GM12878 (cell line): ENCODE measurements around the gene CFHR2. TPM values are rescaled to one million over a fixed set of nuclear protein-coding genes. Genes with fewer than 3 reads are reported as not detected.

ENCODE experiments used
- ATAC-seq: fragments of 200-7000 bp; cut with Tn5 transposase; 3 replicates; pipeline ENCODE4 v1.9.1; 2020; ENCODE audit warnings: mild to moderate bottlenecking, moderate library complexity
- BruUV-seq: library from RNA; stranded (reverse); fragments of 400-500 nt; replicated peaks from 2 replicates; lab custom pipeline; 2021; lab: Mats Ljungman, UMichigan
- CTCF ChIA-PET: fragments of 300-600 bp; sonication (Branson Sonifier 250); formaldehyde crosslinking; extraction: SDS; loops from one replicate; lab custom pipeline; 2021; ENCODE audit warnings: inconsistent platforms; lab: Yijun Ruan, JAX
- POLR2A ChIA-PET: fragments of 350-600 bp; formaldehyde crosslinking; extraction: SDS; loops from one replicate; lab custom pipeline; 2021; ENCODE audit warnings: inconsistent platforms; lab: Charles Lee
- RAD21 ChIA-PET: fragments of 300-600 bp; sonication (Branson Sonifier 250); formaldehyde crosslinking; loops from one replicate; lab custom pipeline; 2023; ENCODE audit warnings: antibody characterized with exemption; ENCODE audit not compliant: unreplicated experiment; lab: Charles Lee
- SMC1A ChIA-PET: fragments of 300-600 bp; sonication (Branson Sonifier 250); formaldehyde crosslinking; loops from one replicate; lab custom pipeline; 2023; ENCODE audit not compliant: unreplicated experiment, uncharacterized antibody; lab: Charles Lee
- DNase-seq: peaks from one replicate; pipeline ENCODE4 v3.0.0-alpha.2; 2011; ENCODE audit warnings: low read depth, low spot score
- FAIRE-seq: peaks from 3 replicates; lab custom pipeline; 2011; peaks lifted over from hg19 to GRCh38; lab: Jason Lieb, UNC
- H2AFZ ChIP-seq: 2 replicates; pipeline ENCODE4 v1.6.0; 2011; ENCODE audit warnings: low read depth, low read length, control low read depth; ENCODE audit not compliant: control insufficient read depth
- H3K27ac ChIP-seq: 2 replicates; pipeline ENCODE4 v1.5.1; 2011; ENCODE audit warnings: control low read depth; ENCODE audit not compliant: control insufficient read depth, insufficient read depth
- H3K27me3 ChIP-seq, 2 experiments: replicated peaks in 1 of 2; 2 replicates each; pipeline versions ENCODE4 v1.6.0 to v1.6.1; 2011; ENCODE audit warnings: low read length in 1 of 2; ENCODE audit not compliant: control insufficient read depth in 2 of 2, insufficient read depth in 2 of 2
- H3K36me3 ChIP-seq, 2 experiments: 2 replicates each; pipeline ENCODE4 v1.5.1; 2011; ENCODE audit warnings: low read length in 1 of 2; ENCODE audit not compliant: control insufficient read depth in 2 of 2, insufficient read depth in 2 of 2
- H3K4me1 ChIP-seq: 2 replicates; pipeline ENCODE4 v1.6.1; 2011; ENCODE audit warnings: mild to moderate bottlenecking, low read length, moderate library complexity, mixed read lengths; ENCODE audit not compliant: control insufficient read depth, insufficient read depth
- H3K4me2 ChIP-seq: 2 replicates; pipeline ENCODE4 v1.6.0; 2011; ENCODE audit warnings: control low read depth; ENCODE audit not compliant: control insufficient read depth, insufficient read depth
- H3K4me3 ChIP-seq: fragments of 200-600 bp; sonication (generic); 2 replicates; pipeline ENCODE4 v1.5.1; 2016
- H3K79me2 ChIP-seq: 2 replicates; pipeline ENCODE4 v1.6.0; 2011; ENCODE audit warnings: low read length; ENCODE audit not compliant: control insufficient read depth, insufficient read depth
- H3K9ac ChIP-seq: 2 replicates; pipeline ENCODE4 v1.8.0; 2011; ENCODE audit warnings: low read length, control low read depth, mixed read lengths; ENCODE audit not compliant: control insufficient read depth, insufficient read depth
- H3K9me3 ChIP-seq: replicated peaks from 3 replicates; pipeline ENCODE4 v1.5.1; 2011; ENCODE audit warnings: mild to moderate bottlenecking, low read length; ENCODE audit not compliant: control insufficient read depth, insufficient read depth
- H4K20me1 ChIP-seq: 2 replicates; pipeline ENCODE4 v1.6.0; 2011; ENCODE audit not compliant: control insufficient read depth, insufficient read depth
- EP300 ChIP-seq, 2 experiments: fragments of 150-350 bp in 1 of 2; IDR thresholded peaks; 2 replicates each; pipeline ENCODE4 v1.6.1; 2011 to 2012; ENCODE audit warnings: low read depth in 2 of 2, low read length in 2 of 2, borderline replicate concordance in 1 of 2, improper control_type of control experiment in 1 of 2, inconsistent platforms in 1 of 2; ENCODE audit not compliant: control insufficient read depth in 1 of 2
- FOXK2 ChIP-seq: fragments of 450-650 bp; IDR thresholded peaks from 2 replicates; pipeline ENCODE4 v1.6.1; 2017; ENCODE audit warnings: mild to moderate bottlenecking, moderate library complexity
- IKZF1 ChIP-seq: fragments of 450-650 bp; conservative IDR thresholded peaks from 2 replicates; pipeline ENCODE4 v1.6.1; 2017; ENCODE audit warnings: antibody characterized with exemption, mild to moderate bottlenecking
- IRF4 ChIP-seq: IDR thresholded peaks from 2 replicates; pipeline ENCODE4 v1.6.1; 2011; ENCODE audit warnings: low read depth, low read length
- NBN ChIP-seq: fragments of 450-650 bp; IDR thresholded peaks from 2 replicates; pipeline ENCODE4 v1.6.1; 2016
- NFYA ChIP-seq: IDR thresholded peaks from 2 replicates; pipeline ENCODE4 v1.6.1; 2011; ENCODE audit warnings: low read depth, mild to moderate bottlenecking, low read length, improper control_type of control experiment, borderline replicate concordance
- PKNOX1 ChIP-seq: fragments of 450-650 bp; IDR thresholded peaks from 2 replicates; pipeline ENCODE4 v1.6.1; 2016; ENCODE audit warnings: mild to moderate bottlenecking
- POLR2AphosphoS5 ChIP-seq: IDR thresholded peaks from 2 replicates; pipeline ENCODE4 v1.6.1; 2011; ENCODE audit warnings: mild to moderate bottlenecking, low read length, inconsistent platforms
- REST ChIP-seq: IDR thresholded peaks from 2 replicates; pipeline ENCODE4 v1.6.1; 2012; ENCODE audit warnings: mild to moderate bottlenecking, low read depth, low read length
- SP1 ChIP-seq: IDR thresholded peaks from one replicate; pipeline ENCODE4 v1.6.1; 2011; ENCODE audit warnings: low read depth, low read length
- SUZ12 ChIP-seq: fragments of 200-600 bp; sonication (generic); IDR thresholded peaks from one replicate; pipeline ENCODE4 v1.6.1; 2018; ENCODE audit warnings: antibody characterized with exemption, mild to moderate bottlenecking; ENCODE audit not compliant: unreplicated experiment
- TARDBP ChIP-seq: IDR thresholded peaks from 2 replicates; pipeline ENCODE4 v1.6.1; 2016; ENCODE audit warnings: borderline replicate concordance
- ZBTB4 ChIP-seq: fragments of 450-650 bp; formaldehyde crosslinking; IDR thresholded peaks from 2 replicates; pipeline ENCODE4 v1.4.0; 2022; ENCODE audit warnings: mild to moderate bottlenecking, moderate library complexity
- ZNF24 ChIP-seq: fragments of 450-650 bp; IDR thresholded peaks from 2 replicates; pipeline ENCODE4 v1.6.1; 2017; ENCODE audit warnings: antibody characterized with exemption, mild to moderate bottlenecking
- ZNF384 ChIP-seq: IDR thresholded peaks from 2 replicates; pipeline ENCODE4 v1.6.1; 2012; ENCODE audit warnings: low read depth, mild to moderate bottlenecking, low read length, improper control_type of control experiment, borderline replicate concordance
- WGBS: methylation state at CpG from one replicate; pipeline ENCODE4 v1.1.6; 2016; ENCODE audit warnings: low lambda C conversion rate; ENCODE audit not compliant: insufficient replicate concordance, insufficient coverage; ENCODE audit errors: missing lambda C conversion rate; 5-methylcytosine and 5-hydroxymethylcytosine counted together
- in situ Hi-C: fragments of 300-500 bp; cut with MboI; formaldehyde crosslinking; loops from 9 replicates; pipeline ENCODE4 v1.14.3; 2018; ENCODE audit warnings: mixed read lengths
- intact Hi-C: fragments of 100-400 bp; cut with micrococcal nuclease; formaldehyde crosslinking; loops from one replicate; pipeline ENCODE4 v1.14.2; 2022; ENCODE audit not compliant: unreplicated experiment
- polyA plus RNA-seq, 11 experiments: library from polyadenylated mRNA; depleted of rRNA in 4 of 11; unstranded in 6 of 11; stranded (reverse) in 5 of 11; fragments of >200 nt; fragmentation: Nextera tagmentation in 4 of 11; fragmentation: Illumina TruSeq in 1 of 11; extraction: Ambion mirVana in 4 of 11; extraction: Trizol in 1 of 11; gene quantifications; 1 replicate in 1 of 11; 2 replicates in 10 of 11; pipeline versions ENCODE4 v1.2.1 to v1.2.3, GENCODE V29; 2011 to 2016; ENCODE audit warnings: inconsistent platforms in 2 of 11, missing spikeins in 2 of 11, low read depth in 1 of 11
- total RNA-seq, 4 experiments: library from RNA; depleted of rRNA in 3 of 4; stranded (reverse); fragments of >200 nt in 3 of 4; fragmentation: Illumina TruSeq in 1 of 4; extraction: Trizol in 1 of 4; gene quantifications; 2 replicates each; pipeline versions ENCODE4 v1.2.1 to v1.2.3, GENCODE V29; 2013 to 2021

The CFHR2 gene
- total and polyA plus RNA-seq, 10 of the 15 experiments (the other 5 are each of a cell fraction or from before 2014, with no cell fraction given) = not detected

- in situ Hi-C loops = no loop called here
- SMC1A ChIA-PET = no interaction called here
- no peaks in the 10 kb centered on the region for H3K36me3 ChIP-seq
- H3K79me2 ChIP-seq = no peaks in the 10 kb centered on the region
- no peaks in the 10 kb centered on the region for H3K27me3 ChIP-seq
- H3K9me3 ChIP-seq = no peaks in the 10 kb centered on the region
- CTCF ChIA-PET = no interaction called here
- no peak overlapping the region for H2AFZ ChIP-seq
- H3K4me2 ChIP-seq = no peak overlapping the region
- no peak overlapping the region for H3K27ac ChIP-seq
- POLR2A ChIA-PET = no interaction called here
- FAIRE-seq (no peak), ATAC-seq (no peak; the same call in 2 of the 3 replicates), DNase-seq (no peak)
- RAD21 ChIA-PET = no interaction called here
- H3K4me3 ChIP-seq = no peak overlapping the region
- WGBS = 56% methylated on average over 30 of the region's 32 CpGs
- H3K9ac ChIP-seq = no peak overlapping the region
- TF ChIP-seq PKNOX1 (no peak), TARDBP (no peak), FOXK2 (no peak), NBN (no peak), NFYA (no peak), ZNF24 (no peak), REST (no peak), SP1 (no peak), ZNF384 (no peak), SUZ12 (no peak), IKZF1 (no peak), EP300 (IDR thresholded peaks at IDR 0.05; ENCODE audit: borderline replicate concordance in 1 of 2, control insufficient read depth in 1 of 2, low read depth in 2 of 2, low read length in 2 of 2) (no peak), POLR2AphosphoS5 (no peak), ZBTB4 (CRISPR knock-in tag) (no peak), IRF4 (no peak)
- intact Hi-C loops = no loop called here
- H3K4me1 ChIP-seq = no peaks in the 10 kb centered on the region
- no TSS peak for BruUV-seq
- no peaks in the 10 kb centered on the region for H4K20me1 ChIP-seq
Measured at GRCh38 chr1:196933531-196934189, 9.9 kb upstream of the CFHR2 start.
